ENCODE measurements around the gene ZNFX1. TPM values are rescaled to one million over a fixed set of nuclear protein-coding genes. Genes with fewer than 3 reads are reported as not detected.

ZNFX1 gene
- total and polyA plus RNA-seq, 10 donors = 5.8 to 68.9 (median 52.7) TPM

- no peaks in the 10 kb centered on the region for H3K27me3 ChIP-seq (replicated peaks in 1 of 7)
- no peaks in the 10 kb centered on the region for H3K9me3 ChIP-seq
- TF ChIP-seq POLR2A (IDR thresholded peaks at IDR 0.05) (no peak), POLR2AphosphoS5 (IDR thresholded peaks at IDR 0.05) (peak in 1 of 3 donors; percentile 71), CTCF (IDR thresholded peaks at IDR 0.05 in 8 of 11, conservative IDR thresholded peaks at IDR 0.05 in 3 of 11) (peak; percentile 77 to 92 (median 88))
- H3K4me1 ChIP-seq = peaks cover 8 to 44% (median 24%) of the 10 kb centered on the region in 6 donors
- peak overlapping the region in 2 of 8 donors; percentile 21 to 55 for H3K27ac ChIP-seq
- intact Hi-C loops (cut with DNase I; ENCODE audit: low total_unique reads) = loop anchor here (2.0 kb wide), 1 partner anchor 82 kb away; no protein-coding TSS in a partner anchor
- peak overlapping the region in 1 of 8 donors; percentile 27 for H3K4me3 ChIP-seq
- 12 to 25% (median 20%) methylated on average over 11 of the region's 11 CpGs for WGBS, 5 donors
- peak; percentile 97 for DNase-seq
- peaks cover 0 to 13% (median 9%) of the 10 kb centered on the region in 6 donors for H3K36me3 ChIP-seq
Measured at GRCh38 chr20:49216991-49217578, 60.8 kb downstream of the ZNFX1 start.

GRCh38 chr20:49215232-49215631 is 62.6 kb downstream of the ZNFX1 start:
- H3K27ac ChIP-seq = no peak overlapping the region
- no peaks in the 10 kb centered on the region for H3K36me3 ChIP-seq
- intact Hi-C loops (cut with DNase I; ENCODE audit: low total_unique reads) = no loop called here
- H3K27me3 ChIP-seq (replicated peaks in 1 of 7) = no peaks in the 10 kb centered on the region
- 80 to 96% (median 93%) methylated on average over 3 of the region's 3 CpGs for WGBS, 5 donors
- no peak for DNase-seq
- H3K4me3 ChIP-seq = no peak overlapping the region
- no peak for TF ChIP-seq POLR2AphosphoS5 (IDR thresholded peaks at IDR 0.05)
- no peak for TF ChIP-seq POLR2A (IDR thresholded peaks at IDR 0.05)
- no peak for TF ChIP-seq CTCF (IDR thresholded peaks at IDR 0.05 in 8 of 11, conservative IDR thresholded peaks at IDR 0.05 in 3 of 11)
- peaks cover 0 to 12% (median 7%) of the 10 kb centered on the region in 8 donors for H3K9me3 ChIP-seq
- H3K4me1 ChIP-seq = peaks cover 3 to 27% (median 17%) of the 10 kb centered on the region in 6 donors

- TF ChIP-seq POLR2A (IDR thresholded peaks at IDR 0.05) (no peak), CTCF (IDR thresholded peaks at IDR 0.05 in 8 of 11, conservative IDR thresholded peaks at IDR 0.05 in 3 of 11) (no peak), POLR2AphosphoS5 (IDR thresholded peaks at IDR 0.05) (no peak)
- intact Hi-C loops (cut with DNase I; ENCODE audit: low total_unique reads) = no loop called here
- H3K27ac ChIP-seq = no peak overlapping the region
- H3K4me1 ChIP-seq = peaks cover 0 to 20% (median 12%) of the 10 kb centered on the region in 6 donors
- peaks cover 0 to 19% (median 14%) of the 10 kb centered on the region in 8 donors for H3K9me3 ChIP-seq
- DNase-seq = no peak
- H3K27me3 ChIP-seq (replicated peaks in 1 of 7) = no peaks in the 10 kb centered on the region
- H3K4me3 ChIP-seq = no peak overlapping the region
- no peaks in the 10 kb centered on the region for H3K36me3 ChIP-seq
Measured at GRCh38 chr20:49214571-49214970, 63.3 kb downstream of the ZNFX1 start.

- H3K36me3 ChIP-seq = no peaks in the 10 kb centered on the region
- intact Hi-C loops (cut with DNase I; ENCODE audit: low total_unique reads) = no loop called here
- H3K4me3 ChIP-seq = no peak overlapping the region
- H3K4me1 ChIP-seq = no peaks in the 10 kb centered on the region
- TF ChIP-seq POLR2AphosphoS5 (IDR thresholded peaks at IDR 0.05) (no peak), POLR2A (IDR thresholded peaks at IDR 0.05) (no peak), CTCF (IDR thresholded peaks at IDR 0.05 in 8 of 11, conservative IDR thresholded peaks at IDR 0.05 in 3 of 11) (no peak)
- no peak overlapping the region for H3K27ac ChIP-seq
- DNase-seq = no peak
- no peaks in the 10 kb centered on the region for H3K27me3 ChIP-seq (replicated peaks in 1 of 7)
- WGBS, 5 donors = 94 to 100% (median 98%) methylated on average over 1 of the region's 1 CpG
- H3K9me3 ChIP-seq = peaks cover 0 to 19% (median 15%) of the 10 kb centered on the region in 8 donors
Measured at GRCh38 chr20:49210757-49211110, 67.1 kb downstream of the ZNFX1 start.

All from spleen (tissue), 11 donors.